Fibroblast of lung (primary cell): ENCODE results near the gene TSPAN11.

Experiments
- CTCF ChIP-seq, 2 donors: IDR thresholded peaks in 1 of 2; conservative IDR thresholded peaks in 1 of 2; 1 replicate in 1 of 2; 2 replicates in 1 of 2; pipeline ENCODE4 v1.5.1; 2011 to 2012; ENCODE audit warnings: low read length in 2 of 2, control low read depth in 1 of 2, inconsistent platforms in 1 of 2, low read depth in 1 of 2, mild to moderate bottlenecking in 1 of 2
- EZH2 ChIP-seq: IDR thresholded peaks from 2 replicates; pipeline ENCODE4 v1.5.1; 2012; ENCODE audit warnings: low read length, control low read depth, mild to moderate bottlenecking; ENCODE audit errors: missing control alignments

DNA sequence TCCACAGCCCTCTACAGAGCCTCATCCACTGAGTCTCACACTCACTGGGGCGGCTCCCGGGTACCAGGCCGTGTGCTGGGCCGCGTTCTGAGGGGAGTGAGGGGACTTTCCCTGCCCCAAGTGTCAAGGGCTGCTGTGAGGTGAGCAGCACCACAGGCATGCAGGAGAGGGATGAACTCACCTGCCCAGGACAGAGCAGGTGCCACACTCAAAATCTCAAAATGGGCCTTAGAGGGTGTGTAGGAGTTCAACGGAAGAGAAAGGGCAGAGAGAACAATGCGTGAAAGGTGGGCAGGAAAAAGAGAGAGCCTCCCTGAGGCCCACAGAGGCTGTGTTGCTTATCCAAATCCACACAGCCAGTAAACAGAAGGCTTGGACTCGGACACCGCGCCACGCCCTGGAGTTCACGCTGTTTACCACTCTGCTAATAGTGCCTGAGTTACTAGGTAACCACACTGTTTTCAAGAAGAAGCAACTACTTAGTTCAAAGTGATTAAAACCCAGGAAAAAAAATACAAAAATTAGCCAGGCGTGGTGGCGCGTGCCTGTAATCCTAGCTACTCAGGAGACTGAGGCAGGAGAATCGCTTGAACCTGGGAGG, 32.7 kb downstream of the TSPAN11 start:
- no peak for TF ChIP-seq CTCF (conservative IDR thresholded peaks at IDR 0.05 in 1 of 2, IDR thresholded peaks at IDR 0.05 in 1 of 2; ENCODE audit: low read depth in 1 of 2, low read length in 2 of 2)
- TF ChIP-seq EZH2: no peak
